ENCODE measurements around the gene ANKRD52. TPM values are rescaled to one million over a fixed set of nuclear protein-coding genes. Genes with fewer than 3 reads are reported as not detected.

The ANKRD52 gene
- polyA plus RNA-seq, 1 donor = 35.9 TPM

Other genes with a start within 250 kb of the ANKRD52 start
- gene IKZF4, start 237.3 kb downstream of the ANKRD52 start, polyA plus RNA-seq (ENCODE audit: insufficient read length) = 25.6 TPM
- 113 TPM for gene RPS26, start 216.5 kb downstream of the ANKRD52 start, polyA plus RNA-seq (ENCODE audit: insufficient read length)
- 111 TPM for gene ERBB3, start 178.2 kb downstream of the ANKRD52 start, polyA plus RNA-seq (ENCODE audit: insufficient read length)
- 164 TPM for gene PA2G4, start 153.8 kb downstream of the ANKRD52 start, polyA plus RNA-seq (ENCODE audit: insufficient read length)
- 4,270 TPM for gene RPL41, start 141.8 kb downstream of the ANKRD52 start, polyA plus RNA-seq (ENCODE audit: insufficient read length)
- gene ZC3H10, start 140.1 kb downstream of the ANKRD52 start, polyA plus RNA-seq (ENCODE audit: insufficient read length) = 5.8 TPM
- gene ESYT1, start 130.1 kb downstream of the ANKRD52 start, polyA plus RNA-seq (ENCODE audit: insufficient read length) = 81.2 TPM
- gene MYL6B, start 105.8 kb downstream of the ANKRD52 start, polyA plus RNA-seq (ENCODE audit: insufficient read length) = 155 TPM
- 1,671 TPM for gene MYL6, start 100.0 kb downstream of the ANKRD52 start, polyA plus RNA-seq (ENCODE audit: insufficient read length)
- 160 TPM for gene SMARCC2, start 68.9 kb downstream of the ANKRD52 start, polyA plus RNA-seq (ENCODE audit: insufficient read length)
- 45.4 TPM for gene RNF41, start 36.5 kb downstream of the ANKRD52 start, polyA plus RNA-seq (ENCODE audit: insufficient read length)
- gene NABP2, start 34.0 kb downstream of the ANKRD52 start, polyA plus RNA-seq (ENCODE audit: insufficient read length) = 31.5 TPM
- 51.0 TPM for gene SLC39A5, start 28.3 kb downstream of the ANKRD52 start, polyA plus RNA-seq (ENCODE audit: insufficient read length)
- 23.7 TPM for gene COQ10A, start 8.6 kb upstream of the ANKRD52 start, polyA plus RNA-seq (ENCODE audit: insufficient read length)
- gene CS, start 41.9 kb upstream of the ANKRD52 start, polyA plus RNA-seq (ENCODE audit: insufficient read length) = 241 TPM
- 157 TPM for gene CNPY2, start 57.6 kb upstream of the ANKRD52 start, polyA plus RNA-seq (ENCODE audit: insufficient read length)
- gene PAN2, start 75.6 kb upstream of the ANKRD52 start, polyA plus RNA-seq (ENCODE audit: insufficient read length) = 135 TPM
- 1.2 TPM for gene IL23A, start 80.5 kb upstream of the ANKRD52 start, polyA plus RNA-seq (ENCODE audit: insufficient read length)
- 153 TPM for gene STAT2, start 101.7 kb upstream of the ANKRD52 start, polyA plus RNA-seq (ENCODE audit: insufficient read length)
- 0.08 TPM for gene APOF, start 104.5 kb upstream of the ANKRD52 start, polyA plus RNA-seq (ENCODE audit: insufficient read length)
- 49.1 TPM for gene TIMELESS, start 191.0 kb upstream of the ANKRD52 start, polyA plus RNA-seq (ENCODE audit: insufficient read length)
- 0.17 TPM for gene MIP, start 196.3 kb upstream of the ANKRD52 start, polyA plus RNA-seq (ENCODE audit: insufficient read length)
- gene SPRYD4, start 210.2 kb upstream of the ANKRD52 start, polyA plus RNA-seq (ENCODE audit: insufficient read length) = 7.2 TPM
- gene GLS2, start 229.8 kb upstream of the ANKRD52 start, polyA plus RNA-seq (ENCODE audit: insufficient read length) = 2.7 TPM